ENCODE results near the gene SLX9. TPM values are rescaled to one million over a fixed set of nuclear protein-coding genes. Genes with fewer than 3 reads are reported as not detected.

The SLX9 gene
- total RNA-seq, 1 donor from 2014 or later, result 38.8 TPM

DNA sequence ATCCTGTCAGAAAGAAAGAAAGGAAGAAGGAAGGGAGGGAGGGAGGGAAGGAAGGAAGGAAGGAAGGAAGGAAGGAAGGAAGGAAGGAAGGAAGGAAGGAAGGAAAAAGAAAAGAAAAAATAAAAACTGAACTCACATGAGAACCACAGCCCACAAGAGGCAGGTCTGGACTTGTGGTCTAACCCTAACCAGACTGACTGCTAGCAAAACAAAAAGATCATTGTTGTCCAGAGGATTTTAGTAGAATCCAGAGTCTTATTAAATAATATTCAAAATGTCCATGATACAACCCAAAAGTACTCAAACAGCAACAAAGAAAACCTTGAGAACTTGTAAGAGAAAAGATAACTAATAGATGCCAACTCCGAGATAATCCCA lies 14.5 kb upstream of the SLX9 start:
- Mint-ChIP-seq H3K4me1 (ENCODE audit: low read depth, unreplicated experiment) (peaks cover 22% of the 10 kb centered on the region), H3K27me3 (ENCODE audit: low read depth, unreplicated experiment) (peaks cover 65% of the 10 kb centered on the region), H3K36me3 (ENCODE audit: low read depth, unreplicated experiment) (no peaks in the 10 kb centered on the region), H3K4me3 (ENCODE audit: unreplicated experiment) (no peak overlapping the region), H3K9me3 (ENCODE audit: unreplicated experiment) (peaks cover 2% of the 10 kb centered on the region), H3K27ac (ENCODE audit: unreplicated experiment) (no peak overlapping the region)
- no peak for DNase-seq (ENCODE audit: low read depth)
- Histone ChIP-seq H4K20me1 (ENCODE audit: insufficient read depth, low read length) (peaks cover 32% of the 10 kb centered on the region), H3K4me2 (ENCODE audit: low read length) (no peak overlapping the region), H2AFZ (ENCODE audit: low read depth, low read length) (no peak overlapping the region), H3K27me3 (ENCODE audit: insufficient read depth, low read length) (peaks cover 42% of the 10 kb centered on the region), H3K9me3 (ENCODE audit: insufficient read depth, low read depth, low read length) (no peaks in the 10 kb centered on the region), H3K9ac (ENCODE audit: low read length) (no peak overlapping the region), H3K27ac (ENCODE audit: low read depth, low read length) (no peak overlapping the region), H3K4me1 (ENCODE audit: insufficient read depth, low read length) (peaks cover 29% of the 10 kb centered on the region), H3K36me3 (ENCODE audit: insufficient read depth, low read length) (no peaks in the 10 kb centered on the region), H3K4me3 (ENCODE audit: insufficient read depth, low read depth, low read length) (no peak overlapping the region), H3K79me2 (ENCODE audit: insufficient read depth, low read length) (no peaks in the 10 kb centered on the region)
- TF ChIP-seq, protein P1, sequence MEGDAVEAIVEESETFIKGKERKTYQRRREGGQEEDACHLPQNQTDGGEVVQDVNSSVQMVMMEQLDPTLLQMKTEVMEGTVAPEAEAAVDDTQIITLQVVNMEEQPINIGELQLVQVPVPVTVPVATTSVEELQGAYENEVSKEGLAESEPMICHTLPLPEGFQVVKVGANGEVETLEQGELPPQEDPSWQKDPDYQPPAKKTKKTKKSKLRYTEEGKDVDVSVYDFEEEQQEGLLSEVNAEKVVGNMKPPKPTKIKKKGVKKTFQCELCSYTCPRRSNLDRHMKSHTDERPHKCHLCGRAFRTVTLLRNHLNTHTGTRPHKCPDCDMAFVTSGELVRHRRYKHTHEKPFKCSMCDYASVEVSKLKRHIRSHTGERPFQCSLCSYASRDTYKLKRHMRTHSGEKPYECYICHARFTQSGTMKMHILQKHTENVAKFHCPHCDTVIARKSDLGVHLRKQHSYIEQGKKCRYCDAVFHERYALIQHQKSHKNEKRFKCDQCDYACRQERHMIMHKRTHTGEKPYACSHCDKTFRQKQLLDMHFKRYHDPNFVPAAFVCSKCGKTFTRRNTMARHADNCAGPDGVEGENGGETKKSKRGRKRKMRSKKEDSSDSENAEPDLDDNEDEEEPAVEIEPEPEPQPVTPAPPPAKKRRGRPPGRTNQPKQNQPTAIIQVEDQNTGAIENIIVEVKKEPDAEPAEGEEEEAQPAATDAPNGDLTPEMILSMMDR (IDR thresholded peaks at IDR 0.05; ENCODE audit: insufficient read depth, low read depth, low read length), result no peak
- TF ChIP-seq EZH2 (IDR thresholded peaks at IDR 0.05; ENCODE audit: insufficient read depth, low read length), result no peak
- no peak for FAIRE-seq

DNA sequence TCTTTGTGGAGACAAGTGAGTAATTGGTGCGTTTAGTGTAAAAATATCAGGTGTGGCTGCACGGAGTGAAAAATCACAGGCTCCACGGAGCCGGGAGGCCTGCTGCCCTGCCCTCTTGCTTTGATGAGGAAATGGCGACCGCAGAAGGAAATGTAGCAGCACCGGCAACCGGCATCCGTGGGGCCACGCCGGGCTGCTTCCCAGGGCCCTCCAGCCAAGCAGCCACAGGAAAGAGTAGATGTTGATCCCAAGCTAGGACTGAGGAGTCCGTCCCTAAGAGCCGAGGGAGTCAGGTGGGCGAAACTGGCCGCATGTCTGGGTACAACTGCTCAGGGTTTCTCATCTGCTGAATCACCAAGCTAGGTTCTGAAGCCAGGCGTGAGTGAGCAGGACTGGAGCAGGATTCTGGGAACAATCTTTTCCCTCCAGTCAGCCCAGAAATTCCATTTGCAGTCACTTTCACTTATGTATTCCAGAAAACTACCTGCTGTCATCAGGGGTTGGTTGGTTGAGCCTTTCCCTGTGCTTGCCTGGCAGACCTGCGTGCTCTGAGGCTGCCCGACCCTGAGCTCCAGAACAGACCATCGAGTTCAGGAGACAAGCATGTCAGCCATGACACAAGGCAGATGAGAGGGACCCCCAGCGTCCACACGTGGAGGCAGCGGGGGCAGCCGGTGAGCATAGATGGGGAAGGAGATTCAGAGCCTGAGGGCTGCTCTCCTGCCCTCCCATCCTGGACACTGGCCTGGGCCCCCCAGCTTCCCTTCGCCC lies 13.3 kb upstream of the SLX9 start:
- H4K20me1 ChIP-seq (ENCODE audit: insufficient read depth, low read length), result peaks cover 43% of the 10 kb centered on the region
- H3K27ac Mint-ChIP-seq (ENCODE audit: unreplicated experiment), result no peak overlapping the region
- H3K4me3 ChIP-seq (ENCODE audit: insufficient read depth, low read depth, low read length), result no peak overlapping the region
- no peak for FAIRE-seq
- peaks cover 38% of the 10 kb centered on the region for H3K4me1 ChIP-seq (ENCODE audit: insufficient read depth, low read length)
- H3K36me3 Mint-ChIP-seq (ENCODE audit: low read depth, unreplicated experiment), result no peaks in the 10 kb centered on the region
- no peak overlapping the region for H3K4me3 Mint-ChIP-seq (ENCODE audit: unreplicated experiment)
- no peak overlapping the region for H3K27ac ChIP-seq (ENCODE audit: low read depth, low read length)
- H3K27me3 ChIP-seq (ENCODE audit: insufficient read depth, low read length), result peaks cover 44% of the 10 kb centered on the region
- H3K4me2 ChIP-seq (ENCODE audit: low read length), result peak overlapping the region; percentile 83
- peaks cover 22% of the 10 kb centered on the region for H3K4me1 Mint-ChIP-seq (ENCODE audit: low read depth, unreplicated experiment)
- no peaks in the 10 kb centered on the region for H3K79me2 ChIP-seq (ENCODE audit: insufficient read depth, low read length)
- H3K27me3 Mint-ChIP-seq (ENCODE audit: low read depth, unreplicated experiment), result peaks cover 67% of the 10 kb centered on the region
- H3K9me3 ChIP-seq (ENCODE audit: insufficient read depth, low read depth, low read length), result no peaks in the 10 kb centered on the region
- no peak overlapping the region for H3K9ac ChIP-seq (ENCODE audit: low read length)
- peak; percentile 37 for DNase-seq (ENCODE audit: low read depth)
- no peaks in the 10 kb centered on the region for H3K36me3 ChIP-seq (ENCODE audit: insufficient read depth, low read length)
- no peak for TF ChIP-seq EZH2 (IDR thresholded peaks at IDR 0.05; ENCODE audit: insufficient read depth, low read length)
- TF ChIP-seq, protein P1 (IDR thresholded peaks at IDR 0.05; ENCODE audit: insufficient read depth, low read depth, low read length), result no peak
- no peaks in the 10 kb centered on the region for H3K9me3 Mint-ChIP-seq (ENCODE audit: unreplicated experiment)
- H2AFZ ChIP-seq (ENCODE audit: low read depth, low read length), result no peak overlapping the region

GRCh38 chr21:44927259-44927586 lies 12.6 kb upstream of the SLX9 start:
- H3K9me3 ChIP-seq (ENCODE audit: insufficient read depth, low read depth, low read length), result no peaks in the 10 kb centered on the region
- H3K27me3 ChIP-seq (ENCODE audit: insufficient read depth, low read length), result peaks cover 44% of the 10 kb centered on the region
- H3K27ac Mint-ChIP-seq (ENCODE audit: unreplicated experiment), result no peak overlapping the region
- peaks cover 45% of the 10 kb centered on the region for H4K20me1 ChIP-seq (ENCODE audit: insufficient read depth, low read length)
- H3K9me3 Mint-ChIP-seq (ENCODE audit: unreplicated experiment), result no peaks in the 10 kb centered on the region
- TF ChIP-seq, protein P1 (IDR thresholded peaks at IDR 0.05; ENCODE audit: insufficient read depth, low read depth, low read length), result no peak
- no peak for TF ChIP-seq EZH2 (IDR thresholded peaks at IDR 0.05; ENCODE audit: insufficient read depth, low read length)
- no peak for DNase-seq (ENCODE audit: low read depth)
- H3K36me3 Mint-ChIP-seq (ENCODE audit: low read depth, unreplicated experiment), result no peaks in the 10 kb centered on the region
- H3K36me3 ChIP-seq (ENCODE audit: insufficient read depth, low read length), result no peaks in the 10 kb centered on the region
- H3K4me1 ChIP-seq (ENCODE audit: insufficient read depth, low read length), result peaks cover 41% of the 10 kb centered on the region
- H3K4me3 Mint-ChIP-seq (ENCODE audit: unreplicated experiment), result no peak overlapping the region
- H2AFZ ChIP-seq (ENCODE audit: low read depth, low read length), result no peak overlapping the region
- H3K9ac ChIP-seq (ENCODE audit: low read length), result peak overlapping the region; percentile 57
- H3K27me3 Mint-ChIP-seq (ENCODE audit: low read depth, unreplicated experiment), result peaks cover 60% of the 10 kb centered on the region
- H3K4me3 ChIP-seq (ENCODE audit: insufficient read depth, low read depth, low read length), result no peak overlapping the region
- H3K79me2 ChIP-seq (ENCODE audit: insufficient read depth, low read length), result no peaks in the 10 kb centered on the region
- peak overlapping the region; percentile 83 for H3K4me2 ChIP-seq (ENCODE audit: low read length)
- no peak overlapping the region for H3K27ac ChIP-seq (ENCODE audit: low read depth, low read length)
- H3K4me1 Mint-ChIP-seq (ENCODE audit: low read depth, unreplicated experiment), result peaks cover 22% of the 10 kb centered on the region
- FAIRE-seq, result no peak

Measured in astrocyte (in vitro differentiated cells and primary cell).